ENCODE data around the gene ABI3. TPM values are rescaled to one million over a fixed set of nuclear protein-coding genes. Genes with fewer than 3 reads are reported as not detected.
"Not testable (repeated sequence)": the region's sequence is repeated elsewhere in the genome, so short reads cannot be mapped to it uniquely, and the experiment has no call there.

ABI3 gene
- total RNA-seq (2014; rRNA removed; shearing (Covaris generic)) = not detected in 2 replicates
- not detected in 2 replicates for polyA plus RNA-seq (2015; cell fraction: cytosol; rRNA removed)
- not detected in 2 replicates for polyA plus RNA-seq (2015; cell fraction: nucleus; rRNA removed)

- no peak for DNase-seq (ENCODE audit: low read depth, low spot score)
- in situ Hi-C loops (cut with HindIII; ENCODE audit: low pct_unique_long_range_greater_than_20kb, low sequenced_read_pairs) = no loop called here
These were observed at the start of gene ABI3, which contains the start of gene GNGT2 for GRCh38 chr17:49210158-49211029. Gene ABI3 (plus strand): TSS chr17:49210707. CDS start chr17:49210725, 18 bp downstream. Gene GNGT2 (minus strand): TSS chr17:49210574. CDS start chr17:49207422, 3,152 bp downstream.

- in situ Hi-C loops (cut with HindIII; ENCODE audit: low pct_unique_long_range_greater_than_20kb, low sequenced_read_pairs) = no loop called here
- DNase-seq (ENCODE audit: low read depth, low spot score) = no peak
These were observed 47.6 kb upstream of the ABI3 start for GRCh38 chr17:49162866-49163265.

GRCh38 chr17:49165143-49165542, 45.4 kb upstream of the ABI3 start:
- DNase-seq (ENCODE audit: low read depth, low spot score) = no peak
- in situ Hi-C loops (cut with HindIII; ENCODE audit: low pct_unique_long_range_greater_than_20kb, low sequenced_read_pairs) = no loop called here

- no peak for DNase-seq (ENCODE audit: low read depth, low spot score)
- in situ Hi-C loops (cut with HindIII; ENCODE audit: low pct_unique_long_range_greater_than_20kb, low sequenced_read_pairs) = no loop called here
These were observed 41.8 kb upstream of the ABI3 start for GRCh38 chr17:49168706-49169105.

- no peak for DNase-seq (ENCODE audit: low read depth, low spot score)
- in situ Hi-C loops (cut with HindIII; ENCODE audit: low pct_unique_long_range_greater_than_20kb, low sequenced_read_pairs) = no loop called here
These were observed 40.3 kb upstream of the ABI3 start for GRCh38 chr17:49170216-49170615.

GRCh38 chr17:49170711-49171110, 39.8 kb upstream of the ABI3 start:
- in situ Hi-C loops (cut with HindIII; ENCODE audit: low pct_unique_long_range_greater_than_20kb, low sequenced_read_pairs); DNase-seq (ENCODE audit: low read depth, low spot score): not testable (repeated sequence)

- in situ Hi-C loops (cut with HindIII; ENCODE audit: low pct_unique_long_range_greater_than_20kb, low sequenced_read_pairs); DNase-seq (ENCODE audit: low read depth, low spot score): not testable (repeated sequence)
These were observed 34.5 kb upstream of the ABI3 start for GRCh38 chr17:49175978-49176377.

GRCh38 chr17:49180303-49180702, 30.2 kb upstream of the ABI3 start:
- in situ Hi-C loops (cut with HindIII; ENCODE audit: low pct_unique_long_range_greater_than_20kb, low sequenced_read_pairs) = no loop called here
- peak; percentile 86 for DNase-seq (ENCODE audit: low read depth, low spot score)

GRCh38 chr17:49180998-49181635, 29.4 kb upstream of the ABI3 start:
- DNase-seq (ENCODE audit: low read depth, low spot score) = no peak
- in situ Hi-C loops (cut with HindIII; ENCODE audit: low pct_unique_long_range_greater_than_20kb, low sequenced_read_pairs) = no loop called here

GRCh38 chr17:49183341-49183740, 27.2 kb upstream of the ABI3 start:
- in situ Hi-C loops (cut with HindIII; ENCODE audit: low pct_unique_long_range_greater_than_20kb, low sequenced_read_pairs) = no loop called here
- no peak for DNase-seq (ENCODE audit: low read depth, low spot score)

- no peak for DNase-seq (ENCODE audit: low read depth, low spot score)
- in situ Hi-C loops (cut with HindIII; ENCODE audit: low pct_unique_long_range_greater_than_20kb, low sequenced_read_pairs) = no loop called here
These were observed 26.7 kb upstream of the ABI3 start for GRCh38 chr17:49183801-49184200.

- DNase-seq (ENCODE audit: low read depth, low spot score); in situ Hi-C loops (cut with HindIII; ENCODE audit: low pct_unique_long_range_greater_than_20kb, low sequenced_read_pairs): not testable (repeated sequence)
These were observed 26.0 kb upstream of the ABI3 start for GRCh38 chr17:49184522-49184921.

- DNase-seq (ENCODE audit: low read depth, low spot score); in situ Hi-C loops (cut with HindIII; ENCODE audit: low pct_unique_long_range_greater_than_20kb, low sequenced_read_pairs): not testable (repeated sequence)
These were observed 25.1 kb upstream of the ABI3 start for GRCh38 chr17:49185381-49185780.

- in situ Hi-C loops (cut with HindIII; ENCODE audit: low pct_unique_long_range_greater_than_20kb, low sequenced_read_pairs) = no loop called here
- no peak for DNase-seq (ENCODE audit: low read depth, low spot score)
These were observed 23.2 kb upstream of the ABI3 start for GRCh38 chr17:49187301-49187700.

- in situ Hi-C loops (cut with HindIII; ENCODE audit: low pct_unique_long_range_greater_than_20kb, low sequenced_read_pairs) = no loop called here
- no peak for DNase-seq (ENCODE audit: low read depth, low spot score)
These were observed 19.6 kb upstream of the ABI3 start for GRCh38 chr17:49190932-49191331.

GRCh38 chr17:49191409-49191916, 19.0 kb upstream of the ABI3 start:
- no peak for DNase-seq (ENCODE audit: low read depth, low spot score)
- in situ Hi-C loops (cut with HindIII; ENCODE audit: low pct_unique_long_range_greater_than_20kb, low sequenced_read_pairs) = no loop called here

- DNase-seq (ENCODE audit: low read depth, low spot score) = peak; percentile 93
- in situ Hi-C loops (cut with HindIII; ENCODE audit: low pct_unique_long_range_greater_than_20kb, low sequenced_read_pairs) = no loop called here
These were observed 18.4 kb upstream of the ABI3 start for GRCh38 chr17:49191917-49192741.

Measured in SK-MEL-5 (cell line).